Epithelial cell of esophagus (primary cell): ENCODE data around the gene LGALS3BP.

ENCODE experiments used
- DNase-seq: peaks from one replicate; pipeline ENCODE4 v3.0.0; 2010; ENCODE audit warnings: low read depth
- H3K4me3 ChIP-seq: 2 replicates; pipeline ENCODE4 v1.5.1; 2011; ENCODE audit warnings: mild to moderate bottlenecking, low read length, control low read depth
- CTCF ChIP-seq: IDR thresholded peaks from 2 replicates; pipeline ENCODE4 v1.5.1; 2011; ENCODE audit warnings: low read depth, mild to moderate bottlenecking, low read length, control low read depth, inconsistent platforms; ENCODE audit not compliant: insufficient read depth; ENCODE audit errors: missing control alignments

LGALS3BP gene

GRCh38 chr17:78940258-78940657 is 39.5 kb downstream of the LGALS3BP start:
- DNase-seq, result no peak
- H3K4me3 ChIP-seq, result no peak overlapping the region
- no peak for TF ChIP-seq CTCF

- no peak for TF ChIP-seq CTCF
- no peak for DNase-seq
- no peak overlapping the region for H3K4me3 ChIP-seq
These were observed 40.1 kb downstream of the LGALS3BP start for GRCh38 chr17:78939615-78940014.

- DNase-seq, result no peak
- no peak overlapping the region for H3K4me3 ChIP-seq
- no peak for TF ChIP-seq CTCF
These were observed 42.2 kb downstream of the LGALS3BP start for GRCh38 chr17:78937561-78937960.

- no peak overlapping the region for H3K4me3 ChIP-seq
- peak; percentile 55 for DNase-seq
- no peak for TF ChIP-seq CTCF
These were observed 44.1 kb downstream of the LGALS3BP start for GRCh38 chr17:78935419-78936323.

GRCh38 chr17:78934681-78935418 is 44.9 kb downstream of the LGALS3BP start:
- no peak for DNase-seq
- no peak for TF ChIP-seq CTCF
- H3K4me3 ChIP-seq, result no peak overlapping the region

DNA sequence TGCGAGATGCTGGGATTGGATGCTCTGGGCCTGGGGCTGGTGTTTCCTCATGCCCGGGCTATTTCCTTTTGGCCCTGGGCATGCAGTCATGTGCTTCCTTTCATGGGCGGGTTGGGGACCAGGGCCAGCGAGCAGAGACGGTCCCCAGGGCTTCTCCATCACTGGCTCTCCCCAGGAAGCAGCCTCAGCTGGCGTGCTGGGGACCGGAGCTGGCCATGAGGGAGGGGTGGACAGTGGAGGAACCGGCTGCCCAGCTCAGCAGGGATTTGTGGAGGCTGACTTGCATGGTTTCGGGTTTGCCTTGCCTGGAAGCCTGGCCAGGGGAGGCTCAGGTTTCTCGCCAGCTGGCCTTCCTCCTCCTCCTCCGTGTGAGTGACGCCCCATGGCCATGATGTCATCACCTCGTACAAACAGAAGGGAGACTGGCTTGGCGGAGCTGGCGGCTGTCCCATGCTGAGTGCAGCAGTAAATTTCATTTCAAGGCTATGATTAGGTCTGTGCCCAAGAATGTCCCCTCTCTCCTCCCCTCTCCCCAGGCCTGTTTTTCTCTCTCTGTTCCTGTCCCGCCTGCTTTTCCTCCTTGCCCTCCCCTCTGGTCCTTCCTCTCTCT is 45.7 kb downstream of the LGALS3BP start:
- DNase-seq, result peak; percentile 91
- H3K4me3 ChIP-seq, result no peak overlapping the region

More for the DNA sequence above, 45.7 kb downstream of the LGALS3BP start:
- no peak for TF ChIP-seq CTCF
